Left ventricle myocardium inferior (tissue), 1 donor: ENCODE data around the gene PCSK7. TPM values are rescaled to one million over a fixed set of nuclear protein-coding genes. Genes with fewer than 3 reads are reported as not detected.
"Not testable (repeated sequence)": the region's sequence is repeated elsewhere in the genome, so short reads cannot be mapped to it uniquely, and the experiment has no call there.

ENCODE experiments used
- DNase-seq: peaks from one replicate; pipeline ENCODE4 v3.0.0-alpha.2; 2020
- H3K27ac ChIP-seq: fragments of 200-600 bp; replicated peaks from 2 replicates; pipeline ENCODE4 v1.8.0; 2021
- H3K27me3 ChIP-seq: fragments of 200-600 bp; 2 replicates; pipeline ENCODE4 v1.8.0; 2021; ENCODE audit warnings: low read depth
- H3K36me3 ChIP-seq: fragments of 200-600 bp; 2 replicates; pipeline ENCODE4 v1.8.0; 2021
- H3K4me1 ChIP-seq: fragments of 200-600 bp; 2 replicates; pipeline ENCODE4 v1.8.0; 2021
- H3K4me3 ChIP-seq: fragments of 200-600 bp; 2 replicates; pipeline ENCODE4 v1.8.0; 2021; ENCODE audit warnings: mild to moderate bottlenecking, moderate library complexity
- H3K9me3 ChIP-seq: fragments of 200-600 bp; replicated peaks from 2 replicates; pipeline ENCODE4 v1.8.0; 2021
- intact Hi-C: fragments of 100-400 bp; cut with micrococcal nuclease; formaldehyde crosslinking; loops from one replicate; pipeline ENCODE4 v1.11.0; 2022
- total RNA-seq: library from RNA; stranded (reverse); fragmentation: NEBNext Ultra II Directional; extraction: Animal tissue kit (Norgen Biotek cat#: 25700); gene quantifications from one replicate; pipeline ENCODE4 v1.2.1, GENCODE V29; 2021
- TF ChIP-seq, protein P1 (sequence below): fragments of 200-600 bp; IDR thresholded peaks from 2 replicates; pipeline ENCODE4 v1.8.0; 2021; ENCODE audit warnings: antibody characterized with exemption, mild to moderate bottlenecking, borderline replicate concordance
- donor health status: DM: no; HTN: yes; CAD: no; lungs with severe emphysema.

Gene PCSK7
- total RNA-seq, 1 donor from 2014 or later, result 24.0 TPM

DNA sequence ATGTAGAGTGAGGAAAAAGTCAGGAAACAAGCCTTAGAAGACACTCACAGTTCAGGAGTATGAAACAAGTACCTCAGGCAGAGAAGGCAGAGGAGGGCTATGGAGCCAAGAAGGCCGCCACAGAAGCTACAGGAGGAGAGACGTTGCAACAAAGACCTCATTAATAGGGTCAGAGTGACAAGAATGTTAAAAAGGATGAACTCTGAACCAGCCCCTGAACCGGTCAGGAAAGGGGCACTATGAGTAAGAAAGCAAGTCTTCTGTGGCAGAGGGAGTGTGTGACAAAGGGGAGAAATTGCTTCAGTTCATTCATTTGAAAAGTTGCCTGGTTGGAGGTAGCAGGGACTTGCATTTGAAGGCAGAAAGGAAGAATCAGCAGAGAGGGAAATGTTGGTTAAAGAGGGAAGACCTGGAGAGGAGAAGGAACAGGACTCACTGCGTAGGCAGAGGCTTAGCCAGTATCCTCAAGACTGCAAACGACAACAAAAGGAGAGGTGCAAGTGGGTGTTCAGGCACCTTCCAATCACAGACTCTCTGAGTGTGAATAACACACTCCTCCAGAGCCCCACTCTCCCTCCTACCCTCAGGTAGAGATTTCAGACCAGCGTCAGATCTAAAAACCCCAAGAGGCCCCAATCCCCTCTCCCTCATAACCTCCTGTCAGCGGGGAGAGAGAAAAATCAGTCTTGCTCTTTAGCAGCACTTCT lies 17.3 kb downstream of the PCSK7 start:
- Histone ChIP-seq H3K36me3 (peaks cover 85% of the 10 kb centered on the region), H3K4me3 (no peak overlapping the region), H3K9me3 (no peaks in the 10 kb centered on the region), H3K27me3 (no peaks in the 10 kb centered on the region), H3K4me1 (peaks cover 33% of the 10 kb centered on the region), H3K27ac (no peak overlapping the region)
- intact Hi-C loops, result no loop called here
- TF ChIP-seq, protein P1, sequence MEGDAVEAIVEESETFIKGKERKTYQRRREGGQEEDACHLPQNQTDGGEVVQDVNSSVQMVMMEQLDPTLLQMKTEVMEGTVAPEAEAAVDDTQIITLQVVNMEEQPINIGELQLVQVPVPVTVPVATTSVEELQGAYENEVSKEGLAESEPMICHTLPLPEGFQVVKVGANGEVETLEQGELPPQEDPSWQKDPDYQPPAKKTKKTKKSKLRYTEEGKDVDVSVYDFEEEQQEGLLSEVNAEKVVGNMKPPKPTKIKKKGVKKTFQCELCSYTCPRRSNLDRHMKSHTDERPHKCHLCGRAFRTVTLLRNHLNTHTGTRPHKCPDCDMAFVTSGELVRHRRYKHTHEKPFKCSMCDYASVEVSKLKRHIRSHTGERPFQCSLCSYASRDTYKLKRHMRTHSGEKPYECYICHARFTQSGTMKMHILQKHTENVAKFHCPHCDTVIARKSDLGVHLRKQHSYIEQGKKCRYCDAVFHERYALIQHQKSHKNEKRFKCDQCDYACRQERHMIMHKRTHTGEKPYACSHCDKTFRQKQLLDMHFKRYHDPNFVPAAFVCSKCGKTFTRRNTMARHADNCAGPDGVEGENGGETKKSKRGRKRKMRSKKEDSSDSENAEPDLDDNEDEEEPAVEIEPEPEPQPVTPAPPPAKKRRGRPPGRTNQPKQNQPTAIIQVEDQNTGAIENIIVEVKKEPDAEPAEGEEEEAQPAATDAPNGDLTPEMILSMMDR, result no peak
- DNase-seq, result no peak

GRCh38 chr11:117212697-117213355 lies 19.0 kb downstream of the PCSK7 start:
- DNase-seq, result no peak
- Histone ChIP-seq H3K27me3 (no peaks in the 10 kb centered on the region), H3K36me3 (peaks cover 70% of the 10 kb centered on the region), H3K9me3 (no peaks in the 10 kb centered on the region), H3K27ac (no peak overlapping the region), H3K4me3 (no peak overlapping the region), H3K4me1 (peaks cover 17% of the 10 kb centered on the region)
- intact Hi-C loops, result no loop called here
- TF ChIP-seq, protein P1, result no peak

- intact Hi-C loops, result no loop called here
- Histone ChIP-seq H3K4me1 (peaks cover under 1% of the 10 kb centered on the region), H3K9me3 (no peaks in the 10 kb centered on the region), H3K4me3 (no peak overlapping the region), H3K27me3 (no peaks in the 10 kb centered on the region), H3K36me3 (peaks cover 48% of the 10 kb centered on the region), H3K27ac (no peak overlapping the region)
- DNase-seq, result no peak
- TF ChIP-seq, protein P1, result no peak
Measured at GRCh38 chr11:117210620-117211019, 21.3 kb downstream of the PCSK7 start.

GRCh38 chr11:117209351-117210125 lies 22.3 kb downstream of the PCSK7 start:
- H3K27ac ChIP-seq, DNase-seq, H3K9me3 ChIP-seq, H3K4me3 ChIP-seq, H3K27me3 ChIP-seq: not testable (repeated sequence)
- intact Hi-C loops, result loop anchor here (5.0 kb wide), 1 partner anchor 77 kb away; no protein-coding TSS in a partner anchor
- Histone ChIP-seq H3K36me3 (peaks cover 46% of the 10 kb centered on the region), H3K4me1 (peaks cover 11% of the 10 kb centered on the region)

- H3K27ac ChIP-seq, result not testable (repeated sequence)
Measured at GRCh38 chr11:117208710-117209109, 23.2 kb downstream of the PCSK7 start.

DNA sequence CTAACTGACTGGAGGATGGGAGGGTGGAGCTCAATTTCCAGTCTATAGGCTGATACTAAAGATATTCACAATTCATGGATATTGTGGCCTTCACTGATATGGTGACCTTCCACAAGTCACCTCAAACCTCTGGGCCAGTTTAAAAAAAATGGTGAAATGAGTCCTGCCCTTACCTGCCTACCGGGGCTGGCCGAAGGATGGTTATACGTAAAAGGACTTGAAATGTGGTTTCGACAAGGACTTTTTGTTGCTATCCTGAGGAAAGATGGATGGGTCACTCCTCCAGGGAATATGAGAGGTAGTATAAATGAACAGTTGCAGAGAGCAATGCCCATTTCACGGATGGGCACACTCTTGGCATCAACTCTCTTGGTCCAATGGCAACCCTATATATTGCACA lies 24.4 kb downstream of the PCSK7 start:
- Histone ChIP-seq H3K36me3 (peaks cover 41% of the 10 kb centered on the region), H3K4me1 (peaks cover 21% of the 10 kb centered on the region)
- not testable (repeated sequence) for H3K4me3 ChIP-seq, H3K27ac ChIP-seq, H3K9me3 ChIP-seq, DNase-seq, H3K27me3 ChIP-seq
- intact Hi-C loops, result loop anchor here (5.0 kb wide), 1 partner anchor 75 kb away; no protein-coding TSS in a partner anchor

More at GRCh38 chr11:117208710-117209109, 23.2 kb downstream of the PCSK7 start:
- H3K4me3 ChIP-seq, H3K9me3 ChIP-seq, DNase-seq, H3K27me3 ChIP-seq: not testable (repeated sequence)
- intact Hi-C loops, result loop anchor here (5.0 kb wide), 1 partner anchor 76 kb away; no protein-coding TSS in a partner anchor
- H3K36me3 ChIP-seq, result peaks cover 48% of the 10 kb centered on the region
- H3K4me1 ChIP-seq, result peaks cover 20% of the 10 kb centered on the region
